Neural cell (in vitro differentiated cells): Measurements from ENCODE around the gene DMRT1. TPM values are rescaled to one million over a fixed set of nuclear protein-coding genes. Genes with fewer than 3 reads are reported as not detected.

Source experiments
- H2AFZ ChIP-seq: fragments of 200-600, 300-800 bp; sonication (generic), shearing (Covaris generic); 2 replicates; pipeline ENCODE4 v1.6.0; 2014; ENCODE audit warnings: low read depth, mild to moderate bottlenecking, antibody characterized with exemption, low read length, moderate library complexity
- H3F3A ChIP-seq: fragments of 200-600 bp; shearing (Covaris generic); 2 replicates; pipeline ENCODE4 v1.6.1; 2016; ENCODE audit warnings: mild to moderate bottlenecking, moderate library complexity, mixed read lengths, antibody characterized with exemption, low read length; ENCODE audit not compliant: insufficient read depth, poor library complexity, severe bottlenecking
- H3K27ac ChIP-seq: fragments of 200-600, 300-800 bp; sonication (generic), shearing (Covaris generic); 2 replicates; pipeline ENCODE4 v1.5.1; 2014; ENCODE audit warnings: mild to moderate bottlenecking, low read length, moderate library complexity
- H3K27me3 ChIP-seq: fragments of 300-800, 200-600 bp; sonication (generic), shearing (Covaris generic); 2 replicates; pipeline ENCODE4 v1.6.0; 2014; ENCODE audit warnings: mild to moderate bottlenecking, low read depth, low read length, moderate library complexity; ENCODE audit not compliant: insufficient read depth
- H3K36me3 ChIP-seq: fragments of 300-800, 200-600 bp; sonication (generic), shearing (Covaris generic); 2 replicates; pipeline ENCODE4 v1.5.1; 2014; ENCODE audit warnings: mild to moderate bottlenecking, antibody characterized with exemption, low read length, moderate library complexity; ENCODE audit not compliant: insufficient read depth
- H3K4me2 ChIP-seq: fragments of 300-800, 200-600 bp; sonication (generic), shearing (Covaris generic); 2 replicates; pipeline ENCODE4 v1.6.0; 2014; ENCODE audit warnings: mild to moderate bottlenecking, low read length
- H3K4me3 ChIP-seq: fragments of 300-800, 200-600 bp; sonication (generic), shearing (Covaris generic); 2 replicates; pipeline ENCODE4 v1.5.1; 2014; ENCODE audit warnings: mild to moderate bottlenecking, low read length, moderate library complexity
- H3K79me2 ChIP-seq: fragments of 200-600 bp; shearing (Covaris generic); replicated peaks from 2 replicates; pipeline ENCODE4 v1.6.0; 2014; ENCODE audit warnings: mild to moderate bottlenecking, low read length, moderate library complexity; ENCODE audit not compliant: insufficient read depth
- H3K9ac ChIP-seq: fragments of 300-800, 200-600 bp; sonication (generic), shearing (Covaris generic); 2 replicates; pipeline ENCODE4 v1.6.1; 2016; ENCODE audit warnings: mild to moderate bottlenecking, low read length, mixed read lengths
- H3K9me2 ChIP-seq: fragments of 200-600 bp; shearing (Covaris generic); 2 replicates; pipeline ENCODE4 v1.6.1; 2016; ENCODE audit warnings: mild to moderate bottlenecking, low read length, mixed read lengths; ENCODE audit not compliant: insufficient read depth
- H3K9me3 ChIP-seq: fragments of 200-600, 300-800 bp; sonication (generic), shearing (Covaris generic); 2 replicates; pipeline ENCODE4 v1.6.1; 2016; ENCODE audit warnings: mild to moderate bottlenecking, mixed run types, low read length, moderate library complexity, mixed read lengths
- H4K20me1 ChIP-seq: fragments of 200-600 bp; shearing (Covaris generic); 2 replicates; pipeline ENCODE4 v1.6.1; 2016; ENCODE audit warnings: mild to moderate bottlenecking, mixed run types; ENCODE audit not compliant: insufficient read depth
- CTCF ChIP-seq: fragments of 450-650 bp; IDR thresholded peaks from 2 replicates; pipeline ENCODE4 v1.5.1; 2014; ENCODE audit warnings: antibody characterized with exemption, mild to moderate bottlenecking, moderate library complexity; ENCODE audit not compliant: poor library complexity, severe bottlenecking
- EP300 ChIP-seq: fragments of 450-650 bp; conservative IDR thresholded peaks from 2 replicates; pipeline ENCODE4 v1.6.1; 2014; ENCODE audit warnings: antibody characterized with exemption, mild to moderate bottlenecking, moderate library complexity; ENCODE audit not compliant: poor library complexity, severe bottlenecking
- EZH2 ChIP-seq: fragments of 200-600, 300-800 bp; shearing (Covaris generic), sonication (generic); IDR thresholded peaks from 2 replicates; pipeline ENCODE4 v1.6.1; 2014; ENCODE audit warnings: antibody characterized with exemption, low read length, borderline replicate concordance, mild to moderate bottlenecking; ENCODE audit not compliant: insufficient read depth, poor library complexity, severe bottlenecking
- MXI1 ChIP-seq: fragments of 450-650 bp; conservative IDR thresholded peaks from 2 replicates; pipeline ENCODE4 v1.6.1; 2014; ENCODE audit warnings: antibody characterized with exemption, mild to moderate bottlenecking; ENCODE audit not compliant: poor library complexity, severe bottlenecking
- POLR2AphosphoS5 ChIP-seq: IDR thresholded peaks from 2 replicates; pipeline ENCODE4 v1.6.1; 2012
- RAD21 ChIP-seq: fragments of 450-650 bp; conservative IDR thresholded peaks from 2 replicates; pipeline ENCODE4 v1.6.1; 2014; ENCODE audit warnings: antibody characterized with exemption, mild to moderate bottlenecking, moderate library complexity
- SMC3 ChIP-seq: fragments of 450-650 bp; conservative IDR thresholded peaks from 2 replicates; pipeline ENCODE4 v1.6.1; 2014; ENCODE audit warnings: antibody characterized with exemption, mild to moderate bottlenecking, moderate library complexity; ENCODE audit not compliant: poor library complexity
- TAF1 ChIP-seq: IDR thresholded peaks from 2 replicates; pipeline ENCODE4 v1.6.1; 2012; ENCODE audit warnings: low read depth
- polyA plus RNA-seq: library from polyadenylated mRNA; depleted of rRNA; stranded (reverse); fragments of >200 nt; gene quantifications from 2 replicates; pipeline ENCODE4 v1.2.3, GENCODE V29; 2014
- TF ChIP-seq, protein P1 (sequence below): IDR thresholded peaks from 2 replicates; pipeline ENCODE4 v1.6.1; 2012; ENCODE audit warnings: borderline replicate concordance

The DMRT1 gene
- polyA plus RNA-seq, 1 donor from 2014 or later, result 0.26 TPM

GRCh38 chr9:920927-921326 is 79.4 kb downstream of the DMRT1 start:
- H4K20me1 ChIP-seq, result no peaks in the 10 kb centered on the region
- H3K79me2 ChIP-seq, result no peaks in the 10 kb centered on the region
- H3K9me2 ChIP-seq, result no peaks in the 10 kb centered on the region
- H3K9ac ChIP-seq, result no peak overlapping the region
- no peak overlapping the region for H2AFZ ChIP-seq
- H3K27ac ChIP-seq, result no peak overlapping the region
- no peaks in the 10 kb centered on the region for H3K36me3 ChIP-seq
- H3F3A ChIP-seq, result no peaks in the 10 kb centered on the region
- no peaks in the 10 kb centered on the region for H3K9me3 ChIP-seq
- TF ChIP-seq TAF1 (no peak), POLR2AphosphoS5 (no peak), SMC3 (no peak), CTCF (no peak)
- TF ChIP-seq, protein P1, sequence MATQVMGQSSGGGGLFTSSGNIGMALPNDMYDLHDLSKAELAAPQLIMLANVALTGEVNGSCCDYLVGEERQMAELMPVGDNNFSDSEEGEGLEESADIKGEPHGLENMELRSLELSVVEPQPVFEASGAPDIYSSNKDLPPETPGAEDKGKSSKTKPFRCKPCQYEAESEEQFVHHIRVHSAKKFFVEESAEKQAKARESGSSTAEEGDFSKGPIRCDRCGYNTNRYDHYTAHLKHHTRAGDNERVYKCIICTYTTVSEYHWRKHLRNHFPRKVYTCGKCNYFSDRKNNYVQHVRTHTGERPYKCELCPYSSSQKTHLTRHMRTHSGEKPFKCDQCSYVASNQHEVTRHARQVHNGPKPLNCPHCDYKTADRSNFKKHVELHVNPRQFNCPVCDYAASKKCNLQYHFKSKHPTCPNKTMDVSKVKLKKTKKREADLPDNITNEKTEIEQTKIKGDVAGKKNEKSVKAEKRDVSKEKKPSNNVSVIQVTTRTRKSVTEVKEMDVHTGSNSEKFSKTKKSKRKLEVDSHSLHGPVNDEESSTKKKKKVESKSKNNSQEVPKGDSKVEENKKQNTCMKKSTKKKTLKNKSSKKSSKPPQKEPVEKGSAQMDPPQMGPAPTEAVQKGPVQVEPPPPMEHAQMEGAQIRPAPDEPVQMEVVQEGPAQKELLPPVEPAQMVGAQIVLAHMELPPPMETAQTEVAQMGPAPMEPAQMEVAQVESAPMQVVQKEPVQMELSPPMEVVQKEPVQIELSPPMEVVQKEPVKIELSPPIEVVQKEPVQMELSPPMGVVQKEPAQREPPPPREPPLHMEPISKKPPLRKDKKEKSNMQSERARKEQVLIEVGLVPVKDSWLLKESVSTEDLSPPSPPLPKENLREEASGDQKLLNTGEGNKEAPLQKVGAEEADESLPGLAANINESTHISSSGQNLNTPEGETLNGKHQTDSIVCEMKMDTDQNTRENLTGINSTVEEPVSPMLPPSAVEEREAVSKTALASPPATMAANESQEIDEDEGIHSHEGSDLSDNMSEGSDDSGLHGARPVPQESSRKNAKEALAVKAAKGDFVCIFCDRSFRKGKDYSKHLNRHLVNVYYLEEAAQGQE, result no peak
- H3K4me3 ChIP-seq, result no peak overlapping the region
- H3K27me3 ChIP-seq, result no peaks in the 10 kb centered on the region
- H3K4me2 ChIP-seq, result no peak overlapping the region

DNA sequence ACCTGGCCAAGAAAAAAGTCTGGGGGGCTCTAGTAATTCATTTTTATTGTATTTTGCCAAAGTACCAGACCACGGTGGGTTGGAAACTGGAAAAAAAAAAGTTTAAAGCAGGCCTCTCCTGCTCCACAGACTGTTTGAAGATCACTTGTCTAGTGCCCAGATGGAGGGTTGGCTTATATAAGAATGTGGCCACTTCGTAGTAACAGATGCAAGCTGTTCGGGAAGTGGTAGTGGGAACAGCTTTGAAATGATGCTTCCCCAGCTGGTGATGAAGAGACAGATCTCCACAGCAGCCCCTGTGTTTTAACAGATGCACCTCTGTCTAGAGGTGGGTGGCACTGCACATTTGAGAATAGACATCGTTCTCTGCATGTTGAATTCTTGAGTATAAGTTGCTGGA is 80.7 kb downstream of the DMRT1 start:
- no peaks in the 10 kb centered on the region for H3K27me3 ChIP-seq
- H3K4me3 ChIP-seq, result no peak overlapping the region
- no peak overlapping the region for H3K27ac ChIP-seq
- H3F3A ChIP-seq, result no peaks in the 10 kb centered on the region
- H3K9me3 ChIP-seq, result no peaks in the 10 kb centered on the region
- no peak for TF ChIP-seq TAF1
- no peak for TF ChIP-seq RAD21
- no peak for TF ChIP-seq EZH2
- TF ChIP-seq, protein P1, result no peak
- no peak for TF ChIP-seq MXI1
- no peak for TF ChIP-seq SMC3
- no peak for TF ChIP-seq POLR2AphosphoS5
- no peak for TF ChIP-seq EP300
- no peak for TF ChIP-seq CTCF
- H4K20me1 ChIP-seq, result no peaks in the 10 kb centered on the region
- no peak overlapping the region for H2AFZ ChIP-seq
- no peak overlapping the region for H3K4me2 ChIP-seq
- no peaks in the 10 kb centered on the region for H3K79me2 ChIP-seq
- no peaks in the 10 kb centered on the region for H3K36me3 ChIP-seq
- H3K9ac ChIP-seq, result no peak overlapping the region
- no peaks in the 10 kb centered on the region for H3K9me2 ChIP-seq
